ENCODE data around the gene UBE2V1. TPM values are rescaled to one million over a fixed set of nuclear protein-coding genes. Genes with fewer than 3 reads are reported as not detected.
A peak's percentile ranks its signal among the peaks of the same experiment; 100 is the strongest.
"Not testable (repeated sequence)": the region's sequence is repeated elsewhere in the genome, so short reads cannot be mapped to it uniquely, and the experiment has no call there.

UBE2V1 gene
- total RNA-seq, 1 donor from 2014 or later, result 138 TPM

GRCh38 chr20:50138479-50139393 is 25.8 kb upstream of the UBE2V1 start:
- H3K4me1 Mint-ChIP-seq, result no peaks in the 10 kb centered on the region
- H3K36me3 Mint-ChIP-seq, result peaks cover 33% of the 10 kb centered on the region
- H3K9me3 Mint-ChIP-seq, result no peaks in the 10 kb centered on the region
- no peak for DNase-seq (ENCODE audit: low spot score in 2 of 2, unreplicated experiment in 2 of 2)
- TF ChIP-seq, protein P1, sequence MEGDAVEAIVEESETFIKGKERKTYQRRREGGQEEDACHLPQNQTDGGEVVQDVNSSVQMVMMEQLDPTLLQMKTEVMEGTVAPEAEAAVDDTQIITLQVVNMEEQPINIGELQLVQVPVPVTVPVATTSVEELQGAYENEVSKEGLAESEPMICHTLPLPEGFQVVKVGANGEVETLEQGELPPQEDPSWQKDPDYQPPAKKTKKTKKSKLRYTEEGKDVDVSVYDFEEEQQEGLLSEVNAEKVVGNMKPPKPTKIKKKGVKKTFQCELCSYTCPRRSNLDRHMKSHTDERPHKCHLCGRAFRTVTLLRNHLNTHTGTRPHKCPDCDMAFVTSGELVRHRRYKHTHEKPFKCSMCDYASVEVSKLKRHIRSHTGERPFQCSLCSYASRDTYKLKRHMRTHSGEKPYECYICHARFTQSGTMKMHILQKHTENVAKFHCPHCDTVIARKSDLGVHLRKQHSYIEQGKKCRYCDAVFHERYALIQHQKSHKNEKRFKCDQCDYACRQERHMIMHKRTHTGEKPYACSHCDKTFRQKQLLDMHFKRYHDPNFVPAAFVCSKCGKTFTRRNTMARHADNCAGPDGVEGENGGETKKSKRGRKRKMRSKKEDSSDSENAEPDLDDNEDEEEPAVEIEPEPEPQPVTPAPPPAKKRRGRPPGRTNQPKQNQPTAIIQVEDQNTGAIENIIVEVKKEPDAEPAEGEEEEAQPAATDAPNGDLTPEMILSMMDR (IDR thresholded peaks at IDR 0.05; ENCODE audit: unreplicated experiment), result no peak
- H3K27ac Mint-ChIP-seq, result no peak overlapping the region
- no peak overlapping the region for H3K4me3 Mint-ChIP-seq
- no peaks in the 10 kb centered on the region for H3K27me3 Mint-ChIP-seq (ENCODE audit: low read depth)

DNA sequence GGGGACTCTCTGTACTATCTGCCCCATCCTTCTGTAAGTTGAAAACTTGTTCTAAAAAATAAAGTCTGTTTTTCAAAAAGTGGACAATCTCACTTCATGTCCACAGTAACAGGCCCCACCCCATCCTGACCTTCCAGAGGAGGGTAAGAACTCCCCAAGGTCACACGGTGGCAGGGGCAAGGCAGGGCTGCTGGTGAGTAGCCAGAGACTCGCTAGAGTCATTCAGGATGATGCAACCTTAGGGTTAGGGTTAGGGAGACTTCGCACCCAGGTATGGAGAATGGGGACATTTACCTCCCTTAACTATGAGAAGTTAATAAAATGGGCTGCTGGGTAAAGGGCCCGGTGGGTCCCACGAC is 25.1 kb upstream of the UBE2V1 start:
- no peak overlapping the region for H3K27ac Mint-ChIP-seq
- no peaks in the 10 kb centered on the region for H3K27me3 Mint-ChIP-seq (ENCODE audit: low read depth)

GRCh38 chr20:50137702-50138101 is 24.8 kb upstream of the UBE2V1 start:
- H3K36me3 Mint-ChIP-seq, result peaks cover 25% of the 10 kb centered on the region
- H3K27me3 Mint-ChIP-seq (ENCODE audit: low read depth); H3K4me1 Mint-ChIP-seq; H3K27ac Mint-ChIP-seq; H3K4me3 Mint-ChIP-seq; H3K9me3 Mint-ChIP-seq; DNase-seq (ENCODE audit: low spot score in 2 of 2, unreplicated experiment in 2 of 2): not testable (repeated sequence)

More for the DNA sequence above, 25.1 kb upstream of the UBE2V1 start:
- Mint-ChIP-seq H3K9me3 (no peaks in the 10 kb centered on the region), H3K36me3 (peaks cover 29% of the 10 kb centered on the region), H3K4me3 (no peak overlapping the region), H3K4me1 (no peaks in the 10 kb centered on the region)
- no peak for DNase-seq (ENCODE audit: low spot score in 2 of 2, unreplicated experiment in 2 of 2)
- TF ChIP-seq, protein P1 (IDR thresholded peaks at IDR 0.05; ENCODE audit: unreplicated experiment), result no peak

DNA sequence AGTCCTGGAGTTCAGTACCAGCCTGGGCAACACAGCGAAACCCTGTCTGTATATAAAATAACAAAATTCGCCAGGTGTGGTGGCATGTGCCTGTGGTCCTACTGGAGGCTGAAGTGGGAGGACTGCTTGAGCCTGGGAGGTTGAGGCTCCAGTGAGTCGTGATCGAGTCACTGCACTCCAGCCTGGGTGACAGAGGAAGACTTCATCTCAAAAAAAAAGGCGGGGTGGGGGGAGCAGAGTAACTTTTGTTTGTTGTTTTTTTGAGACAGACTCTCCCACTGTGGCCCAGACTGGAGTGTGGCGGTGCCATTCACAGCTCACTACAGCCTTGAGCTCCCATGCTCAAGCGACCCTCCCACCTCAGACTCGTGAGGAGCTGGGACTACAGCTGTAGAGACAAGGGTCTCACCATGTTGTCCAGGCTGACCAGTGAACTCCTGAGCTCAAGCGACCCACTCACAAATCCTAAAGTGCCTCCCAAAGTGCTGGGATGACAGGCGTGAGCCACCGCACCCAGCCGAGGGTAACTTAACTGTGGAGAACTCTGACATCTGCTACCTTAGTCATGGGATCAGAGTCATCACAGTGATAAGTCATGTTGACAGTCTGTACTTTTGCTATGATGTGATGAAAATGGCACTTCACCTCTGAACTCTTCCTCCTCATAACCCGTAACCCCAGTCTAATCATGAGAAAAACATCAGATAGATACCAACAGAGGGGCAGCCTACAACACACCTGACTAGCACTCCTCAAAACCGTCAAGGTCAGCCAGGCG is 24.1 kb upstream of the UBE2V1 start:
- Mint-ChIP-seq H3K4me3 (no peak overlapping the region), H3K4me1 (no peaks in the 10 kb centered on the region), H3K9me3 (no peaks in the 10 kb centered on the region), H3K36me3 (peaks cover 27% of the 10 kb centered on the region), H3K27ac (no peak overlapping the region), H3K27me3 (ENCODE audit: low read depth) (no peaks in the 10 kb centered on the region)
- no peak for DNase-seq (ENCODE audit: low spot score in 2 of 2, unreplicated experiment in 2 of 2)
- TF ChIP-seq, protein P1 (IDR thresholded peaks at IDR 0.05; ENCODE audit: unreplicated experiment), result no peak

- not testable (repeated sequence) for H3K27me3 Mint-ChIP-seq (ENCODE audit: low read depth); H3K4me1 Mint-ChIP-seq; DNase-seq (ENCODE audit: low spot score in 2 of 2, unreplicated experiment in 2 of 2); H3K27ac Mint-ChIP-seq; H3K9me3 Mint-ChIP-seq; H3K4me3 Mint-ChIP-seq
- H3K36me3 Mint-ChIP-seq, result peaks cover 28% of the 10 kb centered on the region
These were observed 22.2 kb upstream of the UBE2V1 start for GRCh38 chr20:50135157-50135556.

DNA sequence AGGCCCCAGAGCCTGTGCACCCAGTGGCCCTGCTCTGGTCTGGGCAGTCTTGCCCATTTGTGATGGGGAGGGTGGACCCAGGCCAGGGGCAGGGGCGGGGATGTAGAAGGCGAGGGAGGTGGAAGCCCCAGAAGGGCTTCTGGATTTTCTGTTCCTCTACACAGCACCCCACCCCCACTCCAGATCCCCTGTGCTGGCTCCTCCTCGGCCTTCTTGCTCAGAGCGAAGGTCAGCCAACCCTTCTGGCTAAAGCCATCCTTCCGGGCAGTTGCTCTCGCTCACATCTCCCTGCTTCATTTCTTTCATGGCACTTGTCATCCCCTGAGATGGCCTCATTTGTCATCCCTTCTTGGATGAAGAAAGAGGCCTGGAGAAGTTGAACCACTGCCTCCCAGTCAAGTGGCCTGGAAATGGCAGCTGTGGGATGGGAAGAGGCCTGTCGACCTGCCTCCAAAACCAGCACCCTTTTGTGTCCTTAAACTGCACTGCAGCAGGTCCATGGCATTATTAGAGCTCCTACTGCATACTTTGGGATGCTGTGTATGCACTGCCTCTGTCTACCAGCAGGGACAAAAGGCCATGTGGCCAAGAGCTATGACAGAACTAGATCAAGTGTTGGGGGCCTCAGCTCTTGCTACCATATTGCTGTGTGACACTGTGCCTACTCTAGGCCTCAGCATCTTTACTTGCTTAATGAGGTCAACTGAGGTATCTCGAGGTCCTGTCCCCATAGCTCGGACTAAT is 20.7 kb upstream of the UBE2V1 start:
- Mint-ChIP-seq H3K36me3 (peaks cover 28% of the 10 kb centered on the region), H3K4me1 (no peaks in the 10 kb centered on the region), H3K27me3 (ENCODE audit: low read depth) (no peaks in the 10 kb centered on the region), H3K27ac (no peak overlapping the region), H3K4me3 (no peak overlapping the region), H3K9me3 (no peaks in the 10 kb centered on the region)
- TF ChIP-seq, protein P1 (IDR thresholded peaks at IDR 0.05; ENCODE audit: unreplicated experiment), result peak; percentile 28
- DNase-seq (ENCODE audit: low spot score in 2 of 2, unreplicated experiment in 2 of 2), result no peak
